ENCODE measurements around the gene TPBG.

TPBG gene

DNA sequence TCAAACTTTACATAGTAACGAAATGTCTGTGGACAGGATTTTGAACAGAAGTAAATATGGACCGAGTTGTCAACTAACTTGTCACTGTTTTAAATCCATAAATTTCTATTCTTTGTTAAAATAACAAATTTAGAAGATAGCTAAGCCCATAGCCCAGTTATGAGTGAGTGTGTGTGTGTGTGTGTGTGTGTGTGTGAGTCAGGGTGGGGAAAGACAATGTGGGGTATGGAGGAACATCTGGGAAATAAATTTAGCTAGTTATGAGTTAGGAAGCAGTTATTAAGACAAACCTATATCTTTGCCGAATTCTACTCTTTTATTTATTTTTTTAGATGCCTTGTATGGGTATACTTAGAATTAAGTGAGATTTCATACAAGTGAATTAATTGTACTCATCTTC, 9.0 kb downstream of the TPBG start:
- no peak for DNase-seq (ENCODE audit: low spot score)
- in situ Hi-C loops (cut with MboI; ENCODE audit: low pct_unique_long_range_greater_than_20kb, low sequenced_read_pairs, unreplicated experiment) = no loop called here
- TF ChIP-seq, protein P1, sequence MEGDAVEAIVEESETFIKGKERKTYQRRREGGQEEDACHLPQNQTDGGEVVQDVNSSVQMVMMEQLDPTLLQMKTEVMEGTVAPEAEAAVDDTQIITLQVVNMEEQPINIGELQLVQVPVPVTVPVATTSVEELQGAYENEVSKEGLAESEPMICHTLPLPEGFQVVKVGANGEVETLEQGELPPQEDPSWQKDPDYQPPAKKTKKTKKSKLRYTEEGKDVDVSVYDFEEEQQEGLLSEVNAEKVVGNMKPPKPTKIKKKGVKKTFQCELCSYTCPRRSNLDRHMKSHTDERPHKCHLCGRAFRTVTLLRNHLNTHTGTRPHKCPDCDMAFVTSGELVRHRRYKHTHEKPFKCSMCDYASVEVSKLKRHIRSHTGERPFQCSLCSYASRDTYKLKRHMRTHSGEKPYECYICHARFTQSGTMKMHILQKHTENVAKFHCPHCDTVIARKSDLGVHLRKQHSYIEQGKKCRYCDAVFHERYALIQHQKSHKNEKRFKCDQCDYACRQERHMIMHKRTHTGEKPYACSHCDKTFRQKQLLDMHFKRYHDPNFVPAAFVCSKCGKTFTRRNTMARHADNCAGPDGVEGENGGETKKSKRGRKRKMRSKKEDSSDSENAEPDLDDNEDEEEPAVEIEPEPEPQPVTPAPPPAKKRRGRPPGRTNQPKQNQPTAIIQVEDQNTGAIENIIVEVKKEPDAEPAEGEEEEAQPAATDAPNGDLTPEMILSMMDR (IDR thresholded peaks at IDR 0.05; ENCODE audit: extremely low read depth, insufficient read depth, missing control alignments) = no peak

DNA sequence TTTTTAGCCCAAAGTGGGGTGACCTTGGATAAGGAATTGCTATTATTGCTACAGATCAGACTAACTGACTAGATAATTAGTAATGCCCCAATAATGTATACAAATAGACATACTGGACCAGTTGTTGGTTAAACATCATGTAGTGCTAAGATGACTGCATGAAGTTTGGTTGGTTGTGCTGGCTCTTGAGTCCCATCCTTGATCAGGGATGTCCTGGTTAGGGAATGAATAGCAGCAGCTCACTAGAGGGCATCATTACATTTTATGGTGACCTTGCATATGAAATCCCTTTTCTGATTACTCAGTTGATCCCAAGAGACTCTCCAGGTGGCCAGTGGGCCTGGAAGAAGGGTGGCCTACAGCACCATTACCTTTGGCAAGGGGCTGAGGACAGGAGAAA, 10.9 kb downstream of the TPBG start:
- TF ChIP-seq, protein P1 (IDR thresholded peaks at IDR 0.05; ENCODE audit: extremely low read depth, insufficient read depth, missing control alignments) = no peak
- no peak for DNase-seq (ENCODE audit: low spot score)
- in situ Hi-C loops (cut with MboI; ENCODE audit: low pct_unique_long_range_greater_than_20kb, low sequenced_read_pairs, unreplicated experiment) = no loop called here

DNA sequence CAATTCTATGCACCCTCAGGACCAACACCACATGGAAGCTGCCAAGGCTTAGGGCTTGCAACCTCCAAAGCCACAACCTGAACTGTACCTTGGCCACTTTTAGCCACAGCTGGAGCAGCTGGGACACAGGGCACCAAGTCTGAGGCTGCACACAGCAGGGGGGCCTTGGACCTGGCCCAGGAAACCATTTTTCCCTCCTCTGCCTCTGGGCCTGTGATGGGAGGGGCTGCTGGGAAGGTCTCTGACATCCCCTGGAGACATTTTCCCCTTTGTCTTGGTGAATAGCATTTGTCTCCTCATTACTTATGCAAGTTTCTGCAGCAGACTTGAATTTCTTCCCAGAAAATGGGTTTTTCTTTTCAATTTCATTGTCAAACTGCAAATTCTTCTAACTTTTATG, 13.0 kb downstream of the TPBG start:
- TF ChIP-seq, protein P1 (IDR thresholded peaks at IDR 0.05; ENCODE audit: extremely low read depth, insufficient read depth, missing control alignments) = no peak
- in situ Hi-C loops (cut with MboI; ENCODE audit: low pct_unique_long_range_greater_than_20kb, low sequenced_read_pairs, unreplicated experiment) = no loop called here
- no peak for DNase-seq (ENCODE audit: low spot score)

DNA sequence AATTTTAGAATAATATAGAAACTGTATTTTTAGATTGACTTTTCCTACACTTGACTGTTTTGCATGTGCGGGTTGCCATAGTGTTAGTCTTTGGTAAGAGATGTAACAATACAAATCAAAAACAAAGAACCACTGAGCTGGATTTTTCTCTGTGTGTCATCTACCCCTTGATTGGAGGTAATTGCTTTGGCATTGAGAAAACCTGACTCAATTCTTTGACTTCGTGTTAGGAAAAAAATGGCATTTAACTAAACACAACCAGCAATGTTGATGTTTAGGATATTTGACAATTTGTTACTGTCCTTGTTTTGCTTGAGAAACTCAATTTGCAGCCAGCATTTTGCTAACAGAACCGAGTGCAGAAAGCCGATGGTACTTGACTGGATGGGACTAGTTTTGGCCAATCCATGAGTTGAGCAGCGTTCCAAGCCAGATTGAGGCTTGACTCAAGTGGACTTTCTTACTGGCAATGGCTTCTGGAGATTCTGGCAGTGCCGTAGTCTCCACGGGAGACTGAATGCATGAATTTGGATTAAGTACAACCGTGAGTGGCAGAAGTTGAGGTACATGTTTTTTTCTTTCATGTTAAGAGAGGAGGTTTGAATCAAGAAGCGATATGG, 17.1 kb downstream of the TPBG start:
- TF ChIP-seq, protein P1 (IDR thresholded peaks at IDR 0.05; ENCODE audit: extremely low read depth, insufficient read depth, missing control alignments) = no peak
- in situ Hi-C loops (cut with MboI; ENCODE audit: low pct_unique_long_range_greater_than_20kb, low sequenced_read_pairs, unreplicated experiment) = no loop called here
- DNase-seq (ENCODE audit: low spot score) = no peak

DNA sequence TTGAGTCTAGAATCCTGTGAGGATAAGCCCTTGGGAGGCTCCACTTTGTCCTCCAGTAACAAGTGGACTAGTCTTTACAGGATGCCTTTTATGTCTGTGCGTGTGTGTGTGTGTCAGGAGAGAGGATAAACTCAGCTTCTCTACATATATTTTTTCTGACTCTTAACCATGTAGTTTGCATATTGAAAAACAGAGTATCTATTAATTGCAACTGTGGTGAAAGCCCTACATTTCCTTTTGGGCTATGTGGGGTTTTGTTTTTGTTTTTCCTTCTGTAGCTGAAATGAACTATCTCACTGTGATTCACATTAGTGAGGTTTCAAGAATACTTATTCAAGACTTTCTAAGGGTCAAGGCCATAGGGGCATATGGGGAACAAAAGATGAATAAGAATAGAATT, 17.7 kb downstream of the TPBG start:
- no peak for DNase-seq (ENCODE audit: low spot score)
- TF ChIP-seq, protein P1 (IDR thresholded peaks at IDR 0.05; ENCODE audit: extremely low read depth, insufficient read depth, missing control alignments) = no peak
- in situ Hi-C loops (cut with MboI; ENCODE audit: low pct_unique_long_range_greater_than_20kb, low sequenced_read_pairs, unreplicated experiment) = no loop called here

DNA sequence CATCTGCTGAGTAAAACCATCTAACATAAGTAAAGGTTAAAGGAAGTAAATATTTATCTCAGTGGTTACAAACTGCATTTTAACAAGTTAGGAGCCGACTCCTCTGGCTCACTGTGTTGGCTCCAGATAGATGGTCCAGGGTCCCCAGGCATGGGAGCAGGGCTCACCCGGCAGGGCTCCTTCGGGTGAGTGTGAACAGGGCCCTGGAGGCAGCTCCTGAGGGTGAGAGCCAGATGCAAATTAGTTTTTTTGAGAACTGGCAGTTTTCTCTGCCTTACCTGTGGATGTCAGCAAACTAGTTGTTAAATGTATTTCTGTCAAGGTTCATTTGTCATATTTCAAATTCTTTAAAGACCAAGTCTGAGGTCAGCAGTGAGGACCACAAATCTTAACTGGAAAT, 21.5 kb downstream of the TPBG start:
- TF ChIP-seq, protein P1 (IDR thresholded peaks at IDR 0.05; ENCODE audit: extremely low read depth, insufficient read depth, missing control alignments) = no peak
- no peak for DNase-seq (ENCODE audit: low spot score)
- in situ Hi-C loops (cut with MboI; ENCODE audit: low pct_unique_long_range_greater_than_20kb, low sequenced_read_pairs, unreplicated experiment) = no loop called here

DNA sequence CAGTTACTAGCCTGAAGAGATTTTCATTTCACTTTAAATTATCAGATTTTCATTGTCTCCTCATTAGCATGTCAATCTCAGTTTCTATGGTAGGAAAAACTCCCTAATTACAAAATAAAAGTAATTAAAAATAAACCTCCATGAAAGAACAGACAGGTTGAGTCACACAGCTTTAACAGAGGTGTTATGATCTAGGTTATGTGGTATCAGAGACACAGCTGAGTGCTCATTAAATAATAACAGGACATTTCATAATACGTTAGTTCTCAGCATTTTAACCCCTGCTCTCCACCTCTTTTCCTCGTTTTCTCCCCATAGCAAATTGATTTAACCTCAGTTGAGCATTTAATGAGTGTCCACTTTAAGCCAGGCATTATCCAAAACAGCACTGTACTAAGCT, 21.9 kb downstream of the TPBG start:
- DNase-seq (ENCODE audit: low spot score) = no peak
- TF ChIP-seq, protein P1 (IDR thresholded peaks at IDR 0.05; ENCODE audit: extremely low read depth, insufficient read depth, missing control alignments) = no peak
- in situ Hi-C loops (cut with MboI; ENCODE audit: low pct_unique_long_range_greater_than_20kb, low sequenced_read_pairs, unreplicated experiment) = no loop called here

All from GM13977 (cell line).